A549 (cell line): ENCODE results near the gene HOXA2.

Experiments used
- BHLHE40 ChIP-seq: IDR thresholded peaks from 2 replicates; pipeline ENCODE4 v1.6.1; 2012; ENCODE audit warnings: low read depth, low read length, inconsistent platforms
- CBX8 ChIP-seq: fragments of 200-600 bp; sonication (generic); IDR thresholded peaks from 2 replicates; pipeline ENCODE4 v1.6.1; 2016
- CEBPB ChIP-seq, 2 experiments: fragments of >200 bp in 1 of 2; sonication (Bioruptor Twin) in 1 of 2; formaldehyde crosslinking in 1 of 2; IDR thresholded peaks; 2 replicates each; pipeline ENCODE4 v1.6.1; 2012 to 2016
- GATA3 ChIP-seq: IDR thresholded peaks from 2 replicates; pipeline ENCODE4 v1.6.1; 2012; ENCODE audit warnings: borderline replicate concordance
- MYC ChIP-seq: IDR thresholded peaks from 2 replicates; pipeline ENCODE4 v1.6.1; 2012; ENCODE audit warnings: mild to moderate bottlenecking, inconsistent platforms, low read length, improper control_type of control experiment, borderline replicate concordance
- NFE2L2 ChIP-seq: fragments of 150-350 bp; conservative IDR thresholded peaks from 2 replicates; pipeline ENCODE4 v1.6.1; 2014; ENCODE audit warnings: low read length
- RAD21 ChIP-seq, 2 experiments: fragments of >200 bp in 1 of 2; sonication (Bioruptor Twin) in 1 of 2; formaldehyde crosslinking in 1 of 2; IDR thresholded peaks in 1 of 2; conservative IDR thresholded peaks in 1 of 2; 2 replicates in 1 of 2; 3 replicates in 1 of 2; pipeline ENCODE4 v1.6.1; 2012 to 2018; ENCODE audit warnings: inconsistent platforms in 1 of 2
- REST ChIP-seq: fragments of 200-600 bp; sonication (generic); IDR thresholded peaks from 2 replicates; pipeline ENCODE4 v1.6.1; 2016; ENCODE audit warnings: antibody characterized with exemption, mild to moderate bottlenecking, moderate library complexity
- SMC3 ChIP-seq: fragments of >200 bp; sonication (Bioruptor Twin); formaldehyde crosslinking; IDR thresholded peaks from 3 replicates; pipeline ENCODE4 v1.6.1; 2018; ENCODE audit warnings: inconsistent platforms
- TF ChIP-seq, protein P1 (sequence below): fragments of >200 bp; sonication (Bioruptor Twin); formaldehyde crosslinking; IDR thresholded peaks from 3 replicates; pipeline ENCODE4 v1.5.1; 2016

DNA sequence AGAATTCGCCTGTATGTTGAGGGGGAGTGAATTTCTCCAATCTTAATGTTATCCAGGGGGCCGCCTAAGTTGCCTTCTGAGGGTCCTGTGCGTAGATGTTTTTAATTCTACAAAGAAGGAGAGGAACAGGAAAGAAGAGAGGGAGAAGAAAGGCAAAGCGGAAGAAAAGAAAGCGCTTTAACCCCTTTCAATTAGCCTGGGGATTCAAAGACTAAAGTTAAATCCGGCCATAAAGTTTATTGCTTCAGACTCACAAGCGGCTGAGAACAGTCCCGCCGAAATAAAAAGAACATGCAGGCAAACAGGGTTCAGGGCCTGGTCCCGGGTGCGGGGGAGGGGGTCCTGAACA lies 36.5 kb upstream of the HOXA2 start:
- TF ChIP-seq GATA3 (no peak), BHLHE40 (no peak), RAD21 (conservative IDR thresholded peaks at IDR 0.05 in 1 of 2, IDR thresholded peaks at IDR 0.05 in 1 of 2) (no peak), CEBPB (IDR thresholded peaks at IDR 0.05) (no peak), REST (no peak), NFE2L2 (no peak), CBX8 (no peak), MYC (no peak), SMC3 (no peak)
- TF ChIP-seq, protein P1, sequence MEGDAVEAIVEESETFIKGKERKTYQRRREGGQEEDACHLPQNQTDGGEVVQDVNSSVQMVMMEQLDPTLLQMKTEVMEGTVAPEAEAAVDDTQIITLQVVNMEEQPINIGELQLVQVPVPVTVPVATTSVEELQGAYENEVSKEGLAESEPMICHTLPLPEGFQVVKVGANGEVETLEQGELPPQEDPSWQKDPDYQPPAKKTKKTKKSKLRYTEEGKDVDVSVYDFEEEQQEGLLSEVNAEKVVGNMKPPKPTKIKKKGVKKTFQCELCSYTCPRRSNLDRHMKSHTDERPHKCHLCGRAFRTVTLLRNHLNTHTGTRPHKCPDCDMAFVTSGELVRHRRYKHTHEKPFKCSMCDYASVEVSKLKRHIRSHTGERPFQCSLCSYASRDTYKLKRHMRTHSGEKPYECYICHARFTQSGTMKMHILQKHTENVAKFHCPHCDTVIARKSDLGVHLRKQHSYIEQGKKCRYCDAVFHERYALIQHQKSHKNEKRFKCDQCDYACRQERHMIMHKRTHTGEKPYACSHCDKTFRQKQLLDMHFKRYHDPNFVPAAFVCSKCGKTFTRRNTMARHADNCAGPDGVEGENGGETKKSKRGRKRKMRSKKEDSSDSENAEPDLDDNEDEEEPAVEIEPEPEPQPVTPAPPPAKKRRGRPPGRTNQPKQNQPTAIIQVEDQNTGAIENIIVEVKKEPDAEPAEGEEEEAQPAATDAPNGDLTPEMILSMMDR, result no peak
